Tibial nerve (tissue), 4 donors: ENCODE results near the gene MPZL1.

Source experiments
- CTCF ChIP-seq, 5 experiments: fragments of 200-600 bp in 3 of 5; fragments of 450-650 bp in 2 of 5; sonication (generic) in 3 of 5; IDR thresholded peaks; one replicate each; pipeline ENCODE4 v1.5.1; 2016 to 2019; ENCODE audit warnings: antibody characterized with exemption in 5 of 5, mild to moderate bottlenecking in 3 of 5, moderate library complexity in 2 of 5
- EP300 ChIP-seq, 2 donors: sonication (generic); formaldehyde crosslinking; IDR thresholded peaks; one replicate each; pipeline ENCODE4 v1.6.1; 2017; ENCODE audit warnings: antibody characterized with exemption in 2 of 2, mild to moderate bottlenecking in 1 of 2
- POLR2A ChIP-seq, 2 donors: fragments of 450-650 bp; IDR thresholded peaks; one replicate each; pipeline ENCODE4 v1.6.1; 2017; ENCODE audit warnings: antibody characterized with exemption in 2 of 2, mild to moderate bottlenecking in 2 of 2, moderate library complexity in 2 of 2

GRCh38 chr1:167676916-167677848, 44.6 kb upstream of the MPZL1 start:
- TF ChIP-seq POLR2A (IDR thresholded peaks at IDR 0.05) (no peak), CTCF (IDR thresholded peaks at IDR 0.05) (no peak), EP300 (IDR thresholded peaks at IDR 0.05) (no peak)
